GM12891 (cell line): ENCODE data around the gene BCL2.

Experiments
- PAX5 ChIP-seq: IDR thresholded peaks from 2 replicates; pipeline ENCODE4 v1.6.1; 2011; ENCODE audit warnings: low read length, moderate library complexity, mild to moderate bottlenecking; ENCODE audit not compliant: insufficient read depth, severe bottlenecking
- POLR2A ChIP-seq: IDR thresholded peaks from 2 replicates; pipeline ENCODE4 v1.6.1; 2011; ENCODE audit warnings: low read depth, low read length, control low read depth
- POLR2AphosphoS5 ChIP-seq: IDR thresholded peaks from 2 replicates; pipeline ENCODE4 v1.6.1; 2011; ENCODE audit warnings: low read depth, low read length, control low read depth
- POU2F2 ChIP-seq: IDR thresholded peaks from 2 replicates; pipeline ENCODE4 v1.6.1; 2011; ENCODE audit warnings: low read depth, mild to moderate bottlenecking, control low read depth, low read length, moderate library complexity
- TAF1 ChIP-seq: IDR thresholded peaks from 2 replicates; pipeline ENCODE4 v1.6.1; 2011; ENCODE audit warnings: low read depth, low read length, control low read depth

GRCh38 chr18:63151539-63151938, 168.0 kb downstream of the BCL2 start:
- no peak for TF ChIP-seq POLR2AphosphoS5
- no peak for TF ChIP-seq POLR2A
- no peak for TF ChIP-seq TAF1
- no peak for TF ChIP-seq POU2F2
- TF ChIP-seq PAX5, result no peak
